ENCODE data around the gene KSR2. TPM values are rescaled to one million over a fixed set of nuclear protein-coding genes. Genes with fewer than 3 reads are reported as not detected.
"Not testable (repeated sequence)": the region's sequence is repeated elsewhere in the genome, so short reads cannot be mapped to it uniquely, and the experiment has no call there.

Gene KSR2
- total RNA-seq, 1 donor from 2014 or later = 0.69 TPM

- Mint-ChIP-seq H3K27me3 (ENCODE audit: low read depth) (peaks cover 15% of the 10 kb centered on the region), H3K27ac (no peak overlapping the region), H3K4me3 (no peak overlapping the region), H3K4me1 (no peaks in the 10 kb centered on the region), H3K9me3 (no peaks in the 10 kb centered on the region), H3K36me3 (no peaks in the 10 kb centered on the region)
- TF ChIP-seq CTCF (IDR thresholded peaks at IDR 0.05; ENCODE audit: unreplicated experiment) = no peak
- no peak for DNase-seq (ENCODE audit: low spot score in 2 of 2, unreplicated experiment in 2 of 2)
Observed at GRCh38 chr12:117892441-117892840, 76.3 kb downstream of the KSR2 start.

GRCh38 chr12:117891265-117891664 is 77.5 kb downstream of the KSR2 start:
- peaks cover 13% of the 10 kb centered on the region for H3K27me3 Mint-ChIP-seq (ENCODE audit: low read depth)
- not testable (repeated sequence) for H3K4me3 Mint-ChIP-seq; H3K9me3 Mint-ChIP-seq; DNase-seq (ENCODE audit: low spot score in 2 of 2, unreplicated experiment in 2 of 2); H3K27ac Mint-ChIP-seq; H3K4me1 Mint-ChIP-seq; H3K36me3 Mint-ChIP-seq

- Mint-ChIP-seq H3K27ac (no peak overlapping the region), H3K9me3 (no peaks in the 10 kb centered on the region)
- DNase-seq (ENCODE audit: low spot score in 2 of 2, unreplicated experiment in 2 of 2) = no peak
Observed at GRCh38 chr12:117890644-117891043, 78.1 kb downstream of the KSR2 start.

GRCh38 chr12:117890137-117890536 is 78.7 kb downstream of the KSR2 start:
- Mint-ChIP-seq H3K36me3 (no peaks in the 10 kb centered on the region), H3K4me3 (no peak overlapping the region), H3K4me1 (no peaks in the 10 kb centered on the region), H3K27me3 (ENCODE audit: low read depth) (peaks cover 14% of the 10 kb centered on the region), H3K27ac (no peak overlapping the region), H3K9me3 (no peaks in the 10 kb centered on the region)
- DNase-seq (ENCODE audit: low spot score in 2 of 2, unreplicated experiment in 2 of 2) = no peak
- TF ChIP-seq CTCF (IDR thresholded peaks at IDR 0.05; ENCODE audit: unreplicated experiment) = no peak

More at GRCh38 chr12:117890644-117891043, 78.1 kb downstream of the KSR2 start:
- Mint-ChIP-seq H3K4me1 (no peaks in the 10 kb centered on the region), H3K36me3 (no peaks in the 10 kb centered on the region), H3K4me3 (no peak overlapping the region), H3K27me3 (ENCODE audit: low read depth) (peaks cover 13% of the 10 kb centered on the region)
- TF ChIP-seq CTCF (IDR thresholded peaks at IDR 0.05; ENCODE audit: unreplicated experiment) = no peak

GRCh38 chr12:117889098-117889497 is 79.7 kb downstream of the KSR2 start:
- Mint-ChIP-seq H3K36me3 (no peaks in the 10 kb centered on the region), H3K27me3 (ENCODE audit: low read depth) (peaks cover 23% of the 10 kb centered on the region), H3K4me3 (no peak overlapping the region), H3K4me1 (no peaks in the 10 kb centered on the region), H3K27ac (no peak overlapping the region), H3K9me3 (no peaks in the 10 kb centered on the region)
- no peak for TF ChIP-seq CTCF (IDR thresholded peaks at IDR 0.05; ENCODE audit: unreplicated experiment)
- no peak for DNase-seq (ENCODE audit: low spot score in 2 of 2, unreplicated experiment in 2 of 2)

GRCh38 chr12:117885211-117885610 is 83.6 kb downstream of the KSR2 start:
- no peaks in the 10 kb centered on the region for H3K36me3 Mint-ChIP-seq
- no peak overlapping the region for H3K4me3 Mint-ChIP-seq
- H3K27ac Mint-ChIP-seq = no peak overlapping the region
- peaks cover 4% of the 10 kb centered on the region for H3K9me3 Mint-ChIP-seq
- peaks cover 32% of the 10 kb centered on the region for H3K27me3 Mint-ChIP-seq (ENCODE audit: low read depth)
- H3K4me1 Mint-ChIP-seq = no peaks in the 10 kb centered on the region
- TF ChIP-seq CTCF (IDR thresholded peaks at IDR 0.05; ENCODE audit: unreplicated experiment) = no peak
- no peak for DNase-seq (ENCODE audit: low spot score in 2 of 2, unreplicated experiment in 2 of 2)
